Adrenal gland (tissue), 5 donors: Measurements from ENCODE around the gene GRPEL1.
A peak's percentile ranks its signal among the peaks of the same experiment; 100 is the strongest.

Source experiments
- CTCF ChIP-seq, 6 experiments: fragments of 450-650 bp in 4 of 6; fragments of 200-600 bp in 2 of 6; sonication (generic) in 1 of 6; IDR thresholded peaks; 1 replicate in 5 of 6; 2 replicates in 1 of 6; pipeline versions ENCODE4 v1.5.1 to v1.8.0; 2016 to 2021; ENCODE audit warnings: antibody characterized with exemption in 6 of 6, mild to moderate bottlenecking in 2 of 6, moderate library complexity in 1 of 6
- POLR2A ChIP-seq, 2 donors: fragments of 450-650 bp; IDR thresholded peaks; one replicate each; pipeline ENCODE4 v1.6.1; 2017; ENCODE audit warnings: antibody characterized with exemption in 2 of 2, mild to moderate bottlenecking in 2 of 2, moderate library complexity in 1 of 2
- donor health status: DM: no; HTN: no; CAD: no.

GRCh38 chr4:7044137-7044930 is 23.5 kb downstream of the GRPEL1 start:
- TF ChIP-seq POLR2A (IDR thresholded peaks at IDR 0.05) = peak in 1 of 2 donors; percentile 50
- TF ChIP-seq CTCF (IDR thresholded peaks at IDR 0.05) = no peak
